Amygdala (tissue), 56 donors: ENCODE results near the gene ALG9.
"Not testable (repeated sequence)": the region's sequence is repeated elsewhere in the genome, so short reads cannot be mapped to it uniquely, and the experiment has no call there.

Source experiments
- DNase-seq, 56 donors: peaks; one replicate each; lab custom pipeline; 2025; lab: John Stamatoyannopoulos, UW

Gene ALG9

DNA sequence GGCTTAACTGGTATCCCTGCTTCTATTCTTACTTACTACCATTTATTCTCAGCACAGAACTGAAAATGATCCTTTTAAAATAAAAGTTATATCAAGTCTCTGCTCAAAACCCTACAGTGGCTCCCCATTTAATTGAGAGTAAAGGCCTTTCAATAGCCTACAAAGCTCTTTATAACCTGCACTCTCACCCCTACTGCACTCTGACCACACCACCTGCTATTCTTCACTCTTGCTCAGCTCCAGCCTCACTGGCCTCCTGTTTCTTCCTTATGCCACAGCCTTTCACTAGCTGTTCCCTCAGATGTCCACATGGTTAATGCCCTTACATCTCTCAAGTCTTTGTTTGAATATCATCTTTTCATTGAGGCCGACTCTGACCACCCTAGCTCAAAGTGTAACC is 64.3 kb downstream of the ALG9 start:
- DNase-seq, result no peak

DNA sequence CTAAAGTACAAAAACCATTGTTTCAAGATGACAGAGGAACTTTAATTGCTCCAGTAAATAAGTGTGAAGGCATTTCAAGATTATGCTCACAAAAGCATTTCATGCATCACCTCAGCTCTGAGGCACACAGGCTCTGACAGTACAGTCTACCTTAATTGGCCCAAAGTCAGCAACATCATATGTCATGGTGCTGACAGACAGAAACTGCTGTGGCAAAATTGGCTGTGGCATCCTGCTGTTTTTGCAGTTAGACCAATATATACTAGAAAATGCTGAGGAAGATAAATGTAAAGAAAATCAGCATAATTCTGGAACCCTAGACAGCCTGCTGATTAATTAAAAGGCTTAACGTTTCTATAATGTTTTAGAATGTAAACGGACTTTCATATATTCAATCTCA is 70.2 kb downstream of the ALG9 start:
- DNase-seq, result no peak

DNA sequence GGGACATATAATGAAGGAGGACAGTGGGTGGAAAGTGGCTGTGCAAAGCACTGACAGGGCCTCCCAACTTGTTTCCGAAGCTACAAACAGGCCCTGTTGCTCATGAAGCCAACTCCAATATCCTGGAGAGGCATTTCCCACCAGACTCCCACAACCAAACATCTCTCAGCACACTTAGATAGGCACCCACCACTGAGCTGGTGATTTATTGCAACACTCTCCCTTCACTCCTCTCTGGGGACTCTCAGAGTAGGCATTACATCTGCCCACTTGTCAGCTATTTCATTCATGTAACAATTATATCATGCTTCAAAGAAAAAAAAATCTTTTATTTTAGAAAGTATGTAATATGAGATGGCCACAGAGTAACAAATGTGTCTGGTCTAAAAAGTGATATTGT is 73.1 kb downstream of the ALG9 start:
- no peak for DNase-seq

DNA sequence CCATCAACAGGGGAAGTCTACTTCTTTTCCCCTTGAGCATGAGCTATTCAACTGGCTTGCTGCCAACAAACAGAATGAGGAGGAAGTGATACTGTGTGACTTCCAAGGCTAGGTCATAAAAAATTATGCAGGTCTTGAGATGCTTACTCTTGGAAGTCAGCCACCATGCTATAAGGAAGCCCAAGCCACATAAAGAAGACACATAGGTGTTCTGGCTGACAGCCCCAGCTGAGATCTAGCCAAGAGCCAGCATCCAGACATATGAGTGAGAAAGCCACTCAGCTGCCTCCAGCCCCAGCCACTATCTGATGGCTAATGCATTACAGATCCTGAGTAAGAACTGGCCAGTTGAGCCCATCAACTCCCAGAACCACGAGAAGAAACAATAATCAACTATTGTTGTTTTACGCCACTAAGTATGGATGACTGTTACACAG is 74.2 kb downstream of the ALG9 start:
- peak in 1 of 56 donors; percentile 28 for DNase-seq

DNA sequence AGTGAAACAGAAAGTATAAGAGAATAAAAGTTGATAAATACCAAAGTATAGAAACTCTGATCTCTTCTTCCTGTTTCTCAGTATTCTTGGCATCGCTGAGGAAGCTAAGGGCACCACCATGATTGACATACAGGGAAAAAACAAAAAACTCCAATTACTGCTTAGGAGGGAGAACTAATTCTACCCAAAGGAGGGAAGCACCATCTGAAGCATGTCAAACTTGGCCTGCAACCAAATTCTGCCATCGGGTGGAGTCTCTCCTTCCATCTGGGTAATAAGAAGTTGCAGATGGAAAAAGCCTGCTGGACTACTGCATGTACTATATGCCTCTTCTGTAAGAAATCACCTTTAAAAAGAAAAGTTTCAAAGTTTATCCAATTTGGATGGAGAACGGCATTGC is 74.7 kb downstream of the ALG9 start:
- DNase-seq, result peak in 4 of 56 donors; percentile 2 to 22 (median 13)

DNA sequence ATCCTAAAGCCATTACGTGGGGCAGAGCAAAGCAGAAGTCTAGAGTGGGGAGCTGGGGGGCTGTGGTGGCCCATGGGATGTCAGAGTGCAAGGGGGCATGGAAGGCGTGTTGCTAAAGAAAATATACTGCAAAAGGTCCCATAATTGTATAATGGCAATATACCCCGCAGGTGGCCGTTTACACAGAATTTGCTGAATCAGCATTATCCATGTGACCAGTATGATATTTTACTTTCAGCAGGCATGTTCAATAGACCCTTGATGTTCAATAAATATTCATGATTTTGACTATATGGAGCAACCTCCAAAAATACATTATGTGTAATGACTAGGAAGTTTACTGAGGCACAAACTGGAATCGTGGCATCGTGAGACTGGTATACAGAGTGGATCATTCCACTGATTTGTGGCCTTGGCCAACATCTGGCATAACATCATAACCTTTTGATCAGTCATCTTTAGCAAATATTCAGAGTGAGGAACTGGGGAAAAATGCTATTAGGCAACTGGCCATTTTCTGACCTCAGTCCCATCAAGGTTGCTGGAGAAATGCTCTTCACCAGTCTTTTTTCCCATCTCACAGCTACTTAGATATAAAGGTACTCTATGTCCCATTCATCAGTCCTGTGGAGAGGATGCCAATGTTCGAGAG is 75.9 kb downstream of the ALG9 start:
- no peak for DNase-seq

DNA sequence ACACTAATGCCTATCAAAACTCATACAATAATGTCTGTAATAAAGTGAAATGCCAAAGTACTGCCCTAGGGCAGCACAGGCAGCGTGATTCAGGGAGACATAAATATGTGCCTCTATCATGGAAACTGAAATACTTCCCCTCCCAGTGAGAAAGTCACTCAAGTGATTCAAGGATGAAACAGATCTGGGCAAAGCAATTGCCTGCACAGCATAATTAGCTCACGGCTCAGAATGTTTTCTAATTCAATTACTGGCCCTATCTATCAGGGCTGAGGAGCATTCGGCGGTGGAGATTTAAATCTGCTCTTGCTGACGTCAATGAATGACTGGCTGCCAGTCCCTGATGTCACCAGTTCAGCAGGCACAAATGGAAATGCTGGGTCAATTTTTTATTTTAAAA is 77.5 kb downstream of the ALG9 start:
- DNase-seq, result peak in 1 of 56 donors; percentile 15

DNA sequence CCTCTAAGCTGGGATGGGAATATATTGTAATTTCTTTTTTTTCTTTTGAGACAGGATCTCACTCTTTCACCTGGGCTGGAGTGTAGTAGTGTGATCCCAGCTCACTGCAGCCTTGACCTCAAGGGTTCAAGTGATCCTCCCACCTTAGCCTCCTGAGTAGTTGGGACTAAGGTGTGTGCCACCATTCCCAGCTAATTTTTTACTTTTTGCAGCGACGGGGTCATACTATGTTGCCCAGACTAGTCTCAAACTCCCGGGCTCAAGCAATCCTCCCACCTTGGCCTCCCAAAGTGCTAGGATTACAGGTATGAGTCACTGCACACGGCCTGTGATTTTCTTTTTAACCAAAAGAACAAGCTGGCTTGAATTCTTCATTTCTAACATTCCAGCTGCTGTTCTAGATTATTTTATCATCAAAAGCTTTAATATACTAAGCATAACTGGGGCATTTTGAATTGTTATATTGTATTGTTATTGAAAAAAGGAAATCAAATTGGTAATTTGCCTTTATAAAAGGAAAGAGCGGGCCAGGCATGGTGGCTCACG is 78.4 kb downstream of the ALG9 start:
- DNase-seq, result no peak

DNA sequence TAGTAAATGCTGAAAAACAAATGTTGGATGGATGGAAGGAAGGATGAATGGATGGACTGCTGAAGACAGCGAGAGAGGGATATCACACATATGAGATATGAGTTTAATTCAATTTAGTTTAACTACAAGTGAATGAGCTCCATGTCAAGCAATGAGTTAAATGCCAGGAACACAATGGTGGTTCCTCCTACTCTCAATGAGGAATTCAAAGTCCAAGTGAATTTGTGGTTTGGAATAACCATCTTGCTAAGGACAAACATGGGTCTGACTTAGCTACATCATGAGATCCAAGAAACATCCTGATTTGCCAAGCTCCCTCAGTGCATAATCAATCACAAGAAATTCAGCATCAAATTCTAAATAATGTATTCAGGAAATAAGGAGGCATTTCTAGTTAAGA is 79.1 kb downstream of the ALG9 start:
- no peak for DNase-seq

DNA sequence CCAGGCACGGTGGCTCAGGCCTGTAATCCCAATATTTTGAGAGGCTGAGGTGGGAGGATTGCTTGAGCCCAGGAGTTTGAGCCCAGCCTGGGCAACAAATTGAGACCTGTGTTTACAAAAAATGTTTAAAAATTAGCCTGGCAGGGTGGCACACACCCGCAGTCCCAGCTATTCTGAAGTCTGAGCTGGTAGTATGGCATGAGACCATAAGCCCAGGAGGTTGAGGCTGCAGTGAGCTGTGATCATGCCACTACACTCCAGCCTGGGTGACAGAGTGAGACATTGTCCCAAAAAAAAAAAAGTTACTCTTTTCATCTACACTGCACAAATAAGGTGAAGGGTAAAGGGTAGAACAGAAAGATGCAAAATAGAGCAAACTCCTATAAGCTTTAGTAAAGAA is 82.9 kb downstream of the ALG9 start:
- no peak for DNase-seq

DNA sequence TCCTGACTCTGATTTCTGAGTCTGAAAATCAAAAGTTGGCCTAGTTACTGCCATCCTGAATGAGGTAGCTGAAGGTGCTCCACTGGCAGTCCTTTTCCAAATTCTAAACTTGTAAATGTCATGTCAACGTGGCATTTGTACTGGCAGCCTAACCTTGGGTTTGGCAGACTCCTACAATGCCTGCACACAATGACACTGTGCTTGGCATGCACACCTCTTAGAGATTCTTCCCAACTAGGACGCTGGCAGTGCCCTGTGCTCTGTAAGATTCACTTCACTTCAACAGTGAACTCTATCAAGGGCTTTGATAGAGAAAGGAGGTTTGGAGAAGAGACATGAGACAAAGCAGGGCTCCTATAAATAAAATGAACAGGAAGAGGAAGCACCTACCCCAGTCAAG is 83.3 kb downstream of the ALG9 start:
- no peak for DNase-seq

DNA sequence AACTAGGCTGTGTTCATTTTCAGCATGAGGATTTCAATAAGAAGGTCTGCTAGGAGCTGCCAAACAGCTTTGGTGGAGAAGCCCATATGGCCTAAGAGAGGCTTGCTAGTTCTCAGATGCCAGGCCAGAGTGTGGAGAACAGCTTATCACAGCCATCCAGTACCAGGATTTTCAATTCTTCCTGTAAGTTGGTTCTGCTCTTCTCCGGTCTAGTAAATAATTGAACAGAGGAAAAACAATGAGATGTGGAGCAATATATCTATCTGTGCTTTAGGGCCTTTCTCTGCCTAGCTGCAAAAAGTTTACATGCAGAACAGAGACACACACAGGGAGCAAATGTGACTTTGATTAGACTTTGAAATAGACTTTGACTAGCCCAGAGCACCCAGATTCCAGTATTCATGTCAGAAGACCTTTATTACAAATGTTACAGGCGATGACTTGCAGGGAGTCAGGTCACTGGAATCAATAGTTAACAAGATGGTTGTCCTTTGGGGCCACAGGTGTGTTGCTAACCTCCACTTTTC is 85.4 kb downstream of the ALG9 start:
- no peak for DNase-seq

DNA sequence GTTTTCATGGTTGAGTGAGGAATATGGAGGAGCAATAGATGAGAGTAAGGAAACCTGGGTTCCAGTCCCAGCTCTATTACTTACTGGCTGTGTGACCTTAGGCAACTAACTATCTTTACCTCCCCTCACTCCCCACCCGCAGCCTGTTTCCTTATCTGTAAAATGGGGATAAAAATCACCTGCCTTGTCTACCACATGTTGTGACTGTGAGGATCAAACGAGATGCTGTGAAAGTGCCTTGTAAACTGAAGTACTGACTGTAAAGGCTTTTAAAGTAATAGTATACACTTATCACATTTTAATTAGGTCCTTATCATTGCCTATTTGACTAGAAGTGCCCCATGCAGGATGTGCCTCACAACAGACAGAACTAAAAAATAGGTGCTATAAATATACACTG is 86.3 kb downstream of the ALG9 start:
- DNase-seq, result no peak

DNA sequence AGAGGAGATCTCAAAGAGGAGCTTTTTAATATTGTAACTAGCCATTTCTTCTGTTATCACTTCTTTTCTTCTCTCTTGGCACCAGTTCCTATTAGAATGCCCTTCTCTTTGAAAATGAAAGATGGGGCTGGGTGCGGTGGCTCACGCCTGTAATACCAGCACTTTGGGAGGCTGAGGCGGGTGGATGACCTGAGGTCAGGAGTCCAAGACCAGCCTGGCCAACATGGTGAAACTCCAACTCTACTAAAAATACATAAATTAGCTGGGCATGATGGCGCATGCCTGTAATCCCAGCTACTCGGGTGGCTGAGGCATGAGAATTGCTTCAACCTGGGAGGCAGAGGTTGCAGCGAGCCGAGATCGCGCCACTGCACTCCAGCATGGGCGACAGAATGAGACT is 87.1 kb downstream of the ALG9 start:
- DNase-seq, result not testable (repeated sequence)

DNA sequence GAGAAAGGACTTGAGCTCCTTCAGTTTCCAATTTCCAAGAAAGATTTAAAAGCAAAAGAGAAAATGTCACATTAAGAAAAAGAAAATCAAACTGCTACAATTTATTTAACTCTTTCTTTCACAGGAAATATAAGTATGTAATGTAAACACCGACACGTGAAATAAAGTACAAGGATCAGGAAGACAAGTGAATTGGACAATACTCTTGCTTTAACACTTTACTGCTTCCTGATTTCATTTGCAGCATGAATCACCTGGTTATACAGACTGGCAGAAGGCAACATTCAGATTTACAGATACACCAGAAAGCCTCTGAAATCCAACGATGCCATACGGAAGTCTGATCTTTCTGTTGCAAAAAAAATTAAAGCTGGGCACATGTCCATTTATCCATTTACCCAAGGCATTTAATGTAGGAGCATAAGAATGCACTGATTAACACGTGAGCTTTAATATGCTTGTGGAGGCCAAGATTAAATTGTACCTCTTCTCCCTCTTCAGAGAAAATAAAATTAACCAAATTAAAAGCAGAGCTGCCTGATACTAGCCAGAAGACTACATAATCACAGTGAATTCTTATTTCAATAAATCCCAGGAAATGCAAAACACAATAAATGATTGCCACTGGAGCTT is 89.2 kb downstream of the ALG9 start:
- DNase-seq, result no peak

DNA sequence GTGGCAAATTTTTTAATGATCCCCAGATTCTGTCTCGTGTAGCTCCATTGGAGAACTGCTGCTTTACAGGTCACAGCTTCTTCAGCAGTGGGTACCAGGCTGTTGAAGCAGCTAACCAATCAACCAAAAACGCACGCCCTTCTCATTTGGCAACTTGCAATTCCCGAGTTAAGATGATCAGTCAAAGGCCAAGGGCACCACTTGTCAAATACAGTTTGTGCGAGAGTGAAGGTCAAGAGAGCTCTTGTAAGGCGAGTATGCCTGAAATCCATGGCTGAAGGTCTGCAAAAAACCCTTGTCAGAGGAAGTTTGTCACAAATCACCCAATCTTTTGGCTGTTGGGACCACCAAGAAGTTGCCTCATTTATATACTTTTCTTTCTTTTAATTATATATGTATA is 92.3 kb downstream of the ALG9 start:
- DNase-seq, result no peak

DNA sequence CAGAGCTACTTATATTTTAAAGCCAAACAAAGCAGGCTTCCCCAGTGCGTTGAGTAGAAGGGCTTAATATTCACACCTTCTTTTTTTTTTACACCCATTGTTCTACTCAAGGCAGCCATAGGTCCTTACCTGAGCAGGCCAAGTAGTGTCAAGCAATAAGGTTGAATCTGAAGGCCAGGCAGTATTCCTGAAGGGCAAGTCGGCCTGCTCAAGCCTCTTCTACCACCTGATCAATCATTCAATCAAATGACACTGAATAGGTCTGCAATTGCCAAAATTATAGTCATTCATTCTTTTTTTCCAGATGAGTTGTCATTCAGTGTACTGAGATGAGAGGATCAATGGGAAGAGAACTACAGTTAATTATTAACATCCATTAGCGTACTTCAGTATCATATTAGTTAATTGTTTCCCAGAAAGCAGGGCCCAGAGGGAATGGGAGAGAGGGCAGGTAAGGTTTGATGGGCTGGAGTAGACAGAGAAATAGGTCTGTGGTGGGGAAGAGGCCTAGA is 93.3 kb downstream of the ALG9 start:
- no peak for DNase-seq

DNA sequence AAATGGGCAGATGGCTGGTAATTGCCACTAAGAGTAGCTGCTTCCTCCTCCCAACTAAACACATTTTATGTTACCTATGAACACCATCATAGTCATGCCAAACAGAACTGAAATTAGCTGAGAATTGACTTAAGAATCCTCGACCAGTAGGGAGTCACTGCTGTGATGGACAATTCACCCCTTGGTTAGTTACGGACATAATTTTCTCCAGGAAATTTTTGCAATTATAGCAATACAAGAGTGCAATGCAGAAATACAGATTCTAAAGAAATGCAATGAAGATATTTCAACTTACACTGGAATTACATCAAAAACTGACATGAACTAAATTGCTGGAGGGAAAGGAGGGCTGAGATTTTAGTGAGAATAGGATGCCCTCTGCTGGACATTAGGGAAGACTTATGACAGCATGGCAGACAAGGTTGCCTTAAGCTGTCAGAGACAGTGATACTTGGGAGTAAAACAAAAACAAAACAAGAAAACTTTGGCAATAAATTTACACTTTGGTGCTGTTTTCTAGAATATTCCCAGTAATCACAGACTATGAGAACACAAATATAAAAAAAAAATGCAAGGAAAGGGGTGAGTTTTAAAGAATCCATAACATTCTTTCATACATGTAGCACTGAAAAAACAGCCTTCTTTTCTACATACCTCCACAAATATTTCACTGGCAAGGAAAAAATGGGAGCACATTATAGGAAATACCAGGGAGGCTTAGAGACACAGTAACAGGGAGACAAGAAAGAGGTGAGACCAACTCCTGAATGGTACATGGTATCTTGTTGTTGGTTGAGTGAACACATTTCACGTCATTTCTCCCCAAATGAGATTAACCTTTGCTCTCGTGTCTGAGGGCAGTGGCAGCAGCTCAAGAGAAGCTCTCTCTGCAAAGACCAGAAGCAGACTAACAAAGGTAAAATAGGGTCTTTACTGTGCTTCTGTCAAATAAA is 94.0 kb downstream of the ALG9 start:
- peak in 10 of 56 donors; percentile 20 to 71 (median 38) for DNase-seq

DNA sequence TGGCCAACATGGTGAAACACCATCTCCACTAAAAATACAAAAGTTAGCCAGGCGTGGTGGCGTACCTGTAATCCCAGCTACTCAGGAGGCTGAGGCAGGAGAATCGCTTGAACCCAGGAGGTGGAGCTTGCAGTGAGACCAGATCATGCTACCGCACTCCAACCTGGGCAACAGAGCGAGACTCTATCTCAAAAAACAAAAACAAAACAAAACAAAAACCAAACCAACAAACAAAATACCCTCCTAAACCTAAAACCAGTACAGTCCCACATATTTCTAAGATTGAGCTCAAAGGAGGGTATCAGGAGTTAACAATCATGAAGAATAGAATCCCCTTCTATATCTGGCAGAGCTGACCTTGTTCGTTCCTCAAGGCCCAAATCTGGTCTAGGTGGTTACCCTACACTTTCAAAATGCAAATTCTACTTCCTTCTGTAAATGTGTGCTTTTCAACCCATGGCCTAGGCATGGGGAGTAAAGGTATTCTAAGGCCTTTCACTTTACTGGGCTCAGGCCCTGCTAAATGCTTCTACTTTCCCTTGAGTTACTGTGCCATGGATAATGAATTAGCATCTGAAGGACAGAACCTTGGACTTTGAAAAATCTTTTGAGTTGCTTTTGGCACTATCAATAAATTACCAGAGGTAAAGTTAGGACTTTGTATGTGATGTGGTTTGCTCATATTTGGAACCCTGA is 94.8 kb downstream of the ALG9 start:
- no peak for DNase-seq
